ENCODE results near the gene OSER1.
"Not testable (repeated sequence)": the region's sequence is repeated elsewhere in the genome, so short reads cannot be mapped to it uniquely, and the experiment has no call there.

Gene OSER1

DNA sequence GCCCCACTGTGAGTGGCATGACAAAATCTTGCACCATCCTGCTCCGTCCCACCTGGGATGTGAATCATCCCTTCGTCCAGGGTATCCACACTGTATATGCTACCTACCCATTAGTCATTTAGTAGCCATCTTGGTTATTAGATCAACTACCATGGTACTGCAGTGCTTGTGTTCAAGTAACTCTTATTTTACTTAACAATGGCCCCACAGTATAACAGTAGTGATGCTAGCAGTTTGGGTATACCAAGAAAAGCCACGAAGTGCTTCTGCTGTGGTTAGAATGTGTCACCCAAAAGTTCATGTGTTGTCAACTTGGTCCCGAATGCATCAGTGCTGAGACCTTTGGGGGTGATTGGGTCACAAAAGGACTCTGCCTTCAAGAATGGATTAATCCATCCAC, 11.7 kb downstream of the OSER1 start:
- DNase-seq (ENCODE audit: low read depth in 2 of 2), result no peak
- TF ChIP-seq, protein P1, sequence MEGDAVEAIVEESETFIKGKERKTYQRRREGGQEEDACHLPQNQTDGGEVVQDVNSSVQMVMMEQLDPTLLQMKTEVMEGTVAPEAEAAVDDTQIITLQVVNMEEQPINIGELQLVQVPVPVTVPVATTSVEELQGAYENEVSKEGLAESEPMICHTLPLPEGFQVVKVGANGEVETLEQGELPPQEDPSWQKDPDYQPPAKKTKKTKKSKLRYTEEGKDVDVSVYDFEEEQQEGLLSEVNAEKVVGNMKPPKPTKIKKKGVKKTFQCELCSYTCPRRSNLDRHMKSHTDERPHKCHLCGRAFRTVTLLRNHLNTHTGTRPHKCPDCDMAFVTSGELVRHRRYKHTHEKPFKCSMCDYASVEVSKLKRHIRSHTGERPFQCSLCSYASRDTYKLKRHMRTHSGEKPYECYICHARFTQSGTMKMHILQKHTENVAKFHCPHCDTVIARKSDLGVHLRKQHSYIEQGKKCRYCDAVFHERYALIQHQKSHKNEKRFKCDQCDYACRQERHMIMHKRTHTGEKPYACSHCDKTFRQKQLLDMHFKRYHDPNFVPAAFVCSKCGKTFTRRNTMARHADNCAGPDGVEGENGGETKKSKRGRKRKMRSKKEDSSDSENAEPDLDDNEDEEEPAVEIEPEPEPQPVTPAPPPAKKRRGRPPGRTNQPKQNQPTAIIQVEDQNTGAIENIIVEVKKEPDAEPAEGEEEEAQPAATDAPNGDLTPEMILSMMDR (IDR thresholded peaks at IDR 0.05; ENCODE audit: low read depth, low read length), result no peak
- H3K4me3 ChIP-seq (replicated peaks in 1 of 2; ENCODE audit: low read depth in 2 of 2, low read length in 2 of 2), result no peak overlapping the region

DNA sequence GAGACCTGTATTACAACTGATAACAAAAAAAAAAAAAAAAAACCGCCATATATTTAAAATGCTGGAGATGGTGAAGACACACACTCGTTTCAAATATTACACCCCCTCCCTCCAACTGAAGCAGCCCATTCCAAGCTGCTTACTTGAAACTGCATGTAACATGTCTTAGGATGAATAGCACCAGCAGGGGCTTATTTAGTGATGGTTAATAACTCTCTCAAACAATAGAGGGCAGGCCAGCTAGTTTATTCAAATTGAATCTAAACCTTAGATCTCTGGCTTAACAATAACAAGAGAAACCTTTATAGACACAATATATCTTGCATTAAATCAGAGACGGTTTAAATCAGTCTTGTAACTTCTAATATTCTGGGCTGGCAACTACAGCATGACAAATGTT, 14.3 kb downstream of the OSER1 start:
- H3K4me3 ChIP-seq (replicated peaks in 1 of 2; ENCODE audit: low read depth in 2 of 2, low read length in 2 of 2), result no peak overlapping the region
- TF ChIP-seq, protein P1 (IDR thresholded peaks at IDR 0.05; ENCODE audit: low read depth, low read length), result peak; percentile 14
- DNase-seq (ENCODE audit: low read depth in 2 of 2), result peak in 1 of 2 donors; percentile 13

GRCh38 chr20:44195605-44196004, 15.0 kb downstream of the OSER1 start:
- no peak for DNase-seq (ENCODE audit: low read depth in 2 of 2)
- H3K4me3 ChIP-seq (replicated peaks in 1 of 2; ENCODE audit: low read depth in 2 of 2, low read length in 2 of 2), result no peak overlapping the region
- TF ChIP-seq, protein P1 (IDR thresholded peaks at IDR 0.05; ENCODE audit: low read depth, low read length), result no peak

GRCh38 chr20:44193801-44194200, 16.8 kb downstream of the OSER1 start:
- TF ChIP-seq, protein P1 (IDR thresholded peaks at IDR 0.05; ENCODE audit: low read depth, low read length), result no peak
- DNase-seq (ENCODE audit: low read depth in 2 of 2), result no peak
- H3K4me3 ChIP-seq (replicated peaks in 1 of 2; ENCODE audit: low read depth in 2 of 2, low read length in 2 of 2), result no peak overlapping the region

GRCh38 chr20:44191640-44192039, 18.9 kb downstream of the OSER1 start:
- H3K4me3 ChIP-seq (replicated peaks in 1 of 2; ENCODE audit: low read depth in 2 of 2, low read length in 2 of 2); DNase-seq (ENCODE audit: low read depth in 2 of 2): not testable (repeated sequence)

- TF ChIP-seq, protein P1 (IDR thresholded peaks at IDR 0.05; ENCODE audit: low read depth, low read length), result peak; percentile 74
- DNase-seq (ENCODE audit: low read depth in 2 of 2), result peak; percentile 84 to 87
- H3K4me3 ChIP-seq (replicated peaks in 1 of 2; ENCODE audit: low read depth in 2 of 2, low read length in 2 of 2), result not testable (repeated sequence)
Measured at GRCh38 chr20:44190197-44190852, 20.2 kb downstream of the OSER1 start.

DNA sequence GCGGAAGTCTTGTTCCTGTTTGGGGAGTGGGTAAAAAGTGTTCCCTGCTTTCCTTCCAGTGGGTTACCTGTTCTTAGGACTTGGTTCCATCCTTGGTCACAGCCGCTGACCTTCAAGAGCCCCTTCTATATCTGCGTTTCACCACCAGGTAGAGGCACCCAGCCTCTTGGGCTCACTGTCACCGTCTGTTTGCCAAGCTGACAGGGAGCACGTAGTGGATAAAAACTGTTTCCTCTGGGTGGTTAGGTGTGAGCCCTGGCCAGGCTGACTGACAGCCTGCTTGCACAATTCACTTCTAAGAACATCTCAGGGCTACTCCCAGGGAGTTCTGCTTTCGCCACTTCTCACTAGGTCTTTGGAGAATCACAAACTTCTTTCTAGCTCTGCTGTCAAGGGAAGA, 21.8 kb downstream of the OSER1 start:
- TF ChIP-seq, protein P1 (IDR thresholded peaks at IDR 0.05; ENCODE audit: low read depth, low read length), result no peak
- DNase-seq (ENCODE audit: low read depth in 2 of 2), result no peak
- no peak overlapping the region for H3K4me3 ChIP-seq (replicated peaks in 1 of 2; ENCODE audit: low read depth in 2 of 2, low read length in 2 of 2)

Measured in cardiac fibroblast (primary cell).